GM12878 (cell line): ENCODE measurements around the gene RFPL2. TPM values are rescaled to one million over a fixed set of nuclear protein-coding genes. Genes with fewer than 3 reads are reported as not detected.

ENCODE experiments used
- ATAC-seq: fragments of 200-7000 bp; cut with Tn5 transposase; 3 replicates; pipeline ENCODE4 v1.9.1; 2020; ENCODE audit warnings: mild to moderate bottlenecking, moderate library complexity
- BruUV-seq: library from RNA; stranded (reverse); fragments of 400-500 nt; replicated peaks from 2 replicates; lab custom pipeline; 2021; lab: Mats Ljungman, UMichigan
- CTCF ChIA-PET: fragments of 300-600 bp; sonication (Branson Sonifier 250); formaldehyde crosslinking; extraction: SDS; loops from one replicate; lab custom pipeline; 2021; ENCODE audit warnings: inconsistent platforms; lab: Yijun Ruan, JAX
- POLR2A ChIA-PET: fragments of 350-600 bp; formaldehyde crosslinking; extraction: SDS; loops from one replicate; lab custom pipeline; 2021; ENCODE audit warnings: inconsistent platforms; lab: Charles Lee
- RAD21 ChIA-PET: fragments of 300-600 bp; sonication (Branson Sonifier 250); formaldehyde crosslinking; loops from one replicate; lab custom pipeline; 2023; ENCODE audit warnings: antibody characterized with exemption; ENCODE audit not compliant: unreplicated experiment; lab: Charles Lee
- SMC1A ChIA-PET: fragments of 300-600 bp; sonication (Branson Sonifier 250); formaldehyde crosslinking; loops from one replicate; lab custom pipeline; 2023; ENCODE audit not compliant: unreplicated experiment, uncharacterized antibody; lab: Charles Lee
- DNase-seq: peaks from one replicate; pipeline ENCODE4 v3.0.0-alpha.2; 2011; ENCODE audit warnings: low read depth, low spot score
- FAIRE-seq: peaks from 3 replicates; lab custom pipeline; 2011; peaks lifted over from hg19 to GRCh38; lab: Jason Lieb, UNC
- H2AFZ ChIP-seq: 2 replicates; pipeline ENCODE4 v1.6.0; 2011; ENCODE audit warnings: low read depth, low read length, control low read depth; ENCODE audit not compliant: control insufficient read depth
- H3K27ac ChIP-seq: 2 replicates; pipeline ENCODE4 v1.5.1; 2011; ENCODE audit warnings: control low read depth; ENCODE audit not compliant: control insufficient read depth, insufficient read depth
- H3K27me3 ChIP-seq, 2 experiments: replicated peaks in 1 of 2; 2 replicates each; pipeline versions ENCODE4 v1.6.0 to v1.6.1; 2011; ENCODE audit warnings: low read length in 1 of 2; ENCODE audit not compliant: control insufficient read depth in 2 of 2, insufficient read depth in 2 of 2
- H3K36me3 ChIP-seq, 2 experiments: 2 replicates each; pipeline ENCODE4 v1.5.1; 2011; ENCODE audit warnings: low read length in 1 of 2; ENCODE audit not compliant: control insufficient read depth in 2 of 2, insufficient read depth in 2 of 2
- H3K4me1 ChIP-seq: 2 replicates; pipeline ENCODE4 v1.6.1; 2011; ENCODE audit warnings: mild to moderate bottlenecking, low read length, moderate library complexity, mixed read lengths; ENCODE audit not compliant: control insufficient read depth, insufficient read depth
- H3K4me2 ChIP-seq: 2 replicates; pipeline ENCODE4 v1.6.0; 2011; ENCODE audit warnings: control low read depth; ENCODE audit not compliant: control insufficient read depth, insufficient read depth
- H3K4me3 ChIP-seq: fragments of 200-600 bp; sonication (generic); 2 replicates; pipeline ENCODE4 v1.5.1; 2016
- H3K79me2 ChIP-seq: 2 replicates; pipeline ENCODE4 v1.6.0; 2011; ENCODE audit warnings: low read length; ENCODE audit not compliant: control insufficient read depth, insufficient read depth
- H3K9ac ChIP-seq: 2 replicates; pipeline ENCODE4 v1.8.0; 2011; ENCODE audit warnings: low read length, control low read depth, mixed read lengths; ENCODE audit not compliant: control insufficient read depth, insufficient read depth
- H3K9me3 ChIP-seq: replicated peaks from 3 replicates; pipeline ENCODE4 v1.5.1; 2011; ENCODE audit warnings: mild to moderate bottlenecking, low read length; ENCODE audit not compliant: control insufficient read depth, insufficient read depth
- H4K20me1 ChIP-seq: 2 replicates; pipeline ENCODE4 v1.6.0; 2011; ENCODE audit not compliant: control insufficient read depth, insufficient read depth
- EGR1 ChIP-seq, 2 experiments: IDR thresholded peaks; 1 replicate in 1 of 2; 2 replicates in 1 of 2; pipeline ENCODE4 v1.6.1; 2011 to 2012; ENCODE audit warnings: low read depth in 2 of 2, low read length in 2 of 2, borderline replicate concordance in 1 of 2, mild to moderate bottlenecking in 1 of 2, moderate library complexity in 1 of 2
- FOS ChIP-seq: IDR thresholded peaks from 3 replicates; pipeline ENCODE4 v1.6.1; 2011; ENCODE audit warnings: borderline replicate concordance; ENCODE audit not compliant: insufficient read length; ENCODE audit errors: extremely low read depth
- IKZF2 ChIP-seq, 2 experiments: fragments of 450-650 bp; IDR thresholded peaks; 2 replicates each; pipeline ENCODE4 v1.6.1; 2017; ENCODE audit warnings: mild to moderate bottlenecking in 2 of 2, moderate library complexity in 2 of 2
- RAD21 ChIP-seq: IDR thresholded peaks from 2 replicates; pipeline ENCODE4 v1.6.1; 2011; ENCODE audit warnings: mild to moderate bottlenecking, low read depth, low read length, moderate library complexity; ENCODE audit not compliant: insufficient read depth
- SIN3A ChIP-seq: IDR thresholded peaks from 2 replicates; pipeline ENCODE4 v1.6.1; 2012; ENCODE audit warnings: low read depth, low read length, improper control_type of control experiment
- ZZZ3 ChIP-seq: IDR thresholded peaks from 2 replicates; pipeline ENCODE4 v1.6.1; 2011; ENCODE audit warnings: low read depth; ENCODE audit not compliant: control insufficient read depth, insufficient read length
- WGBS: methylation state at CpG from one replicate; pipeline ENCODE4 v1.1.6; 2016; ENCODE audit warnings: low lambda C conversion rate; ENCODE audit not compliant: insufficient replicate concordance, insufficient coverage; ENCODE audit errors: missing lambda C conversion rate; 5-methylcytosine and 5-hydroxymethylcytosine counted together
- in situ Hi-C: fragments of 300-500 bp; cut with MboI; formaldehyde crosslinking; loops from 9 replicates; pipeline ENCODE4 v1.14.3; 2018; ENCODE audit warnings: mixed read lengths
- intact Hi-C: fragments of 100-400 bp; cut with micrococcal nuclease; formaldehyde crosslinking; loops from one replicate; pipeline ENCODE4 v1.14.2; 2022; ENCODE audit not compliant: unreplicated experiment
- polyA plus RNA-seq, 11 experiments: library from polyadenylated mRNA; depleted of rRNA in 4 of 11; unstranded in 6 of 11; stranded (reverse) in 5 of 11; fragments of >200 nt; fragmentation: Nextera tagmentation in 4 of 11; fragmentation: Illumina TruSeq in 1 of 11; extraction: Ambion mirVana in 4 of 11; extraction: Trizol in 1 of 11; gene quantifications; 1 replicate in 1 of 11; 2 replicates in 10 of 11; pipeline versions ENCODE4 v1.2.1 to v1.2.3, GENCODE V29; 2011 to 2016; ENCODE audit warnings: inconsistent platforms in 2 of 11, missing spikeins in 2 of 11, low read depth in 1 of 11
- total RNA-seq, 4 experiments: library from RNA; depleted of rRNA in 3 of 4; stranded (reverse); fragments of >200 nt in 3 of 4; fragmentation: Illumina TruSeq in 1 of 4; extraction: Trizol in 1 of 4; gene quantifications; 2 replicates each; pipeline versions ENCODE4 v1.2.1 to v1.2.3, GENCODE V29; 2013 to 2021
- TF ChIP-seq, protein P1 (sequence below): fragments of 450-650 bp; formaldehyde crosslinking; IDR thresholded peaks from 2 replicates; pipeline ENCODE4 v1.5.0; 2022; ENCODE audit warnings: mild to moderate bottlenecking, missing genetic modification characterization
- TF ChIP-seq, protein P2 (sequence below): fragments of 150-350 bp; IDR thresholded peaks from 2 replicates; pipeline ENCODE4 v1.6.1; 2016; ENCODE audit warnings: low read depth, low read length
- TF ChIP-seq, protein P3 (sequence below): fragments of 450-650 bp; IDR thresholded peaks from 2 replicates; pipeline ENCODE4 v1.6.1; 2016; ENCODE audit warnings: mild to moderate bottlenecking

The RFPL2 gene
- total and polyA plus RNA-seq, 10 of the 15 experiments (the other 5 are each of a cell fraction or from before 2014, with no cell fraction given): not detected

DNA sequence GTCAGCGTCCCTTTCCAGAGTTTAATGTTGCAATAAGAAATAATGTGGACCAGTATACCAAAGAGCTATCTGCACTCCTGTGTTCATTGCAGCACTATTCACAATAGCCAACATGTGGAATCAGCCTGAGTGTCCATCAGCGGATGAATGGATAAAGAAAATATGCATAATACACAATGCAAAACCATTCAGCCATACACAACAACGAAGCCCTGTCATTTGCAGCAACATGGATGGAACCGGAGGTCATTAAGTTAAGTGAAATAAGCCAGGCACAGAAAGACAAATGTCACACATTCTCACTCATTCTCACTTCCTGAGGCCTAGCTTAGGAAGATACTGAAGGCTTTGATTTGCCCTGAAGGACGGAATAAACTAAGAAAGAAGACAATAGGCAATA is 28.2 kb upstream of the RFPL2 start (continued):
- no peak for TF ChIP-seq RAD21

DNA sequence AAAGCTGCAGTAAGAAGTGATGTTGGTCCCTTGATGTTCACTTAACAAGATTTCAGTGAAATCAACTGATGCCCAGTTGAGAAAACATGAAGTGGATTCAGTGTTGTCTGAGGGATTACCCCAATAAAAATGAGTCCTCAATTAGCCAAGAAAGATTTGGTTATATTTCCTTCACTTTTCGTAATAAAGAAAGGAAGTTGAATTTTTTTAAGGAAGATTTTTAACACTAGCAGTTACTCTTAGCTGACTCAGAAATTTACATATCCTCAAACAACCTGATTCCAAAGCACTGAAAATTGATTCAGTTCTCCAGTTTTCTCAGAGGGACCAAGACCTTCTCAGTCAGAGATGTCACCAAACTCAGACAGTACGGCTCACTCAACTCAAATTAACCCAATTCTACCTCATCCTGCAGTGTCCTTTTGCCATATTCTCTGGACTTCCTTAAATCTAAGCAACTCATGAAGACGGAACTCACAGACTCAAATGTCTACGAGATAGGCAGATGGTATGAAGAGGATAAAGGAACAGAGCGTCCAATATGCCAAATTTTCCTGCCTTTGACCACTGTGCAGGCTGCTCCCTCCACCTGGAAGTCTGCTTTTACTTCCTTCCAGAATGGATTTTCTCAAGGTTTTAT is 27.4 kb upstream of the RFPL2 start:
- Histone ChIP-seq H3K9me3 (no peaks in the 10 kb centered on the region), H3K27me3 (peaks cover 0 to 2% of the 10 kb centered on the region in 2 experiments; a peak in 2 of 4 replicates), H4K20me1 (no peaks in the 10 kb centered on the region), H2AFZ (no peak overlapping the region), H3K36me3 (no peaks in the 10 kb centered on the region), H3K4me2 (no peak overlapping the region), H3K27ac (no peak overlapping the region), H3K4me1 (no peaks in the 10 kb centered on the region), H3K4me3 (no peak overlapping the region), H3K9ac (no peak overlapping the region), H3K79me2 (no peaks in the 10 kb centered on the region)
- intact Hi-C loops (no loop called here), in situ Hi-C loops (no loop called here)
- ChIA-PET POLR2A (no interaction called here), SMC1A (no interaction called here), CTCF (no interaction called here), RAD21 (no interaction called here)
- BruUV-seq: no TSS peak
- TF ChIP-seq IKZF2 (IDR thresholded peaks at IDR 0.05) (no peak), RAD21 (no peak), SIN3A (no peak), EGR1 (IDR thresholded peaks at IDR 0.05; ENCODE audit: borderline replicate concordance in 1 of 2, low read depth in 2 of 2, low read length in 2 of 2) (no peak), ZZZ3 (no peak), FOS (no peak)
- TF ChIP-seq, protein P1, sequence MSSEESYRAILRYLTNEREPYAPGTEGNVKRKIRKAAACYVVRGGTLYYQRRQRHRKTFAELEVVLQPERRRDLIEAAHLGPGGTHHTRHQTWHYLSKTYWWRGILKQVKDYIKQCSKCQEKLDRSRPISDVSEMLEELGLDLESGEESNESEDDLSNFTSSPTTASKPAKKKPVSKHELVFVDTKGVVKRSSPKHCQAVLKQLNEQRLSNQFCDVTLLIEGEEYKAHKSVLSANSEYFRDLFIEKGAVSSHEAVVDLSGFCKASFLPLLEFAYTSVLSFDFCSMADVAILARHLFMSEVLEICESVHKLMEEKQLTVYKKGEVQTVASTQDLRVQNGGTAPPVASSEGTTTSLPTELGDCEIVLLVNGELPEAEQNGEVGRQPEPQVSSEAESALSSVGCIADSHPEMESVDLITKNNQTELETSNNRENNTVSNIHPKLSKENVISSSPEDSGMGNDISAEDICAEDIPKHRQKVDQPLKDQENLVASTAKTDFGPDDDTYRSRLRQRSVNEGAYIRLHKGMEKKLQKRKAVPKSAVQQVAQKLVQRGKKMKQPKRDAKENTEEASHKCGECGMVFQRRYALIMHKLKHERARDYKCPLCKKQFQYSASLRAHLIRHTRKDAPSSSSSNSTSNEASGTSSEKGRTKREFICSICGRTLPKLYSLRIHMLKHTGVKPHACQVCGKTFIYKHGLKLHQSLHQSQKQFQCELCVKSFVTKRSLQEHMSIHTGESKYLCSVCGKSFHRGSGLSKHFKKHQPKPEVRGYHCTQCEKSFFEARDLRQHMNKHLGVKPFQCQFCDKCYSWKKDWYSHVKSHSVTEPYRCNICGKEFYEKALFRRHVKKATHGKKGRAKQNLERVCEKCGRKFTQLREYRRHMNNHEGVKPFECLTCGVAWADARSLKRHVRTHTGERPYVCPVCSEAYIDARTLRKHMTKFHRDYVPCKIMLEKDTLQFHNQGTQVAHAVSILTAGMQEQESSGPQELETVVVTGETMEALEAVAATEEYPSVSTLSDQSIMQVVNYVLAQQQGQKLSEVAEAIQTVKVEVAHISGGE (CRISPR knock-in tag): no peak
- TF ChIP-seq, protein P2, sequence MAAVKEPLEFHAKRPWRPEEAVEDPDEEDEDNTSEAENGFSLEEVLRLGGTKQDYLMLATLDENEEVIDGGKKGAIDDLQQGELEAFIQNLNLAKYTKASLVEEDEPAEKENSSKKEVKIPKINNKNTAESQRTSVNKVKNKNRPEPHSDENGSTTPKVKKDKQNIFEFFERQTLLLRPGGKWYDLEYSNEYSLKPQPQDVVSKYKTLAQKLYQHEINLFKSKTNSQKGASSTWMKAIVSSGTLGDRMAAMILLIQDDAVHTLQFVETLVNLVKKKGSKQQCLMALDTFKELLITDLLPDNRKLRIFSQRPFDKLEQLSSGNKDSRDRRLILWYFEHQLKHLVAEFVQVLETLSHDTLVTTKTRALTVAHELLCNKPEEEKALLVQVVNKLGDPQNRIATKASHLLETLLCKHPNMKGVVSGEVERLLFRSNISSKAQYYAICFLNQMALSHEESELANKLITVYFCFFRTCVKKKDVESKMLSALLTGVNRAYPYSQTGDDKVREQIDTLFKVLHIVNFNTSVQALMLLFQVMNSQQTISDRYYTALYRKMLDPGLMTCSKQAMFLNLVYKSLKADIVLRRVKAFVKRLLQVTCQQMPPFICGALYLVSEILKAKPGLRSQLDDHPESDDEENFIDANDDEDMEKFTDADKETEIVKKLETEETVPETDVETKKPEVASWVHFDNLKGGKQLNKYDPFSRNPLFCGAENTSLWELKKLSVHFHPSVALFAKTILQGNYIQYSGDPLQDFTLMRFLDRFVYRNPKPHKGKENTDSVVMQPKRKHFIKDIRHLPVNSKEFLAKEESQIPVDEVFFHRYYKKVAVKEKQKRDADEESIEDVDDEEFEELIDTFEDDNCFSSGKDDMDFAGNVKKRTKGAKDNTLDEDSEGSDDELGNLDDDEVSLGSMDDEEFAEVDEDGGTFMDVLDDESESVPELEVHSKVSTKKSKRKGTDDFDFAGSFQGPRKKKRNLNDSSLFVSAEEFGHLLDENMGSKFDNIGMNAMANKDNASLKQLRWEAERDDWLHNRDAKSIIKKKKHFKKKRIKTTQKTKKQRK: no peak
- TF ChIP-seq, protein P3, sequence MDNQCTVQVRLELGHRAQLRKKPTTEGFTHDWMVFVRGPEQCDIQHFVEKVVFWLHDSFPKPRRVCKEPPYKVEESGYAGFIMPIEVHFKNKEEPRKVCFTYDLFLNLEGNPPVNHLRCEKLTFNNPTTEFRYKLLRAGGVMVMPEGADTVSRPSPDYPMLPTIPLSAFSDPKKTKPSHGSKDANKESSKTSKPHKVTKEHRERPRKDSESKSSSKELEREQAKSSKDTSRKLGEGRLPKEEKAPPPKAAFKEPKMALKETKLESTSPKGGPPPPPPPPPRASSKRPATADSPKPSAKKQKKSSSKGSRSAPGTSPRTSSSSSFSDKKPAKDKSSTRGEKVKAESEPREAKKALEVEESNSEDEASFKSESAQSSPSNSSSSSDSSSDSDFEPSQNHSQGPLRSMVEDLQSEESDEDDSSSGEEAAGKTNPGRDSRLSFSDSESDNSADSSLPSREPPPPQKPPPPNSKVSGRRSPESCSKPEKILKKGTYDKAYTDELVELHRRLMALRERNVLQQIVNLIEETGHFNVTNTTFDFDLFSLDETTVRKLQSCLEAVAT: no peak
- 10% methylated on average over 5 of the region's 5 CpGs for WGBS
- DNase-seq (no peak), FAIRE-seq (no peak), ATAC-seq (no peak)
